ENCODE results near the gene PCBP4. TPM values are rescaled to one million over a fixed set of nuclear protein-coding genes. Genes with fewer than 3 reads are reported as not detected.

Gene PCBP4
- 10 to 100 TPM; 11.3 to 14.3 TPM for total RNA-seq

DNA sequence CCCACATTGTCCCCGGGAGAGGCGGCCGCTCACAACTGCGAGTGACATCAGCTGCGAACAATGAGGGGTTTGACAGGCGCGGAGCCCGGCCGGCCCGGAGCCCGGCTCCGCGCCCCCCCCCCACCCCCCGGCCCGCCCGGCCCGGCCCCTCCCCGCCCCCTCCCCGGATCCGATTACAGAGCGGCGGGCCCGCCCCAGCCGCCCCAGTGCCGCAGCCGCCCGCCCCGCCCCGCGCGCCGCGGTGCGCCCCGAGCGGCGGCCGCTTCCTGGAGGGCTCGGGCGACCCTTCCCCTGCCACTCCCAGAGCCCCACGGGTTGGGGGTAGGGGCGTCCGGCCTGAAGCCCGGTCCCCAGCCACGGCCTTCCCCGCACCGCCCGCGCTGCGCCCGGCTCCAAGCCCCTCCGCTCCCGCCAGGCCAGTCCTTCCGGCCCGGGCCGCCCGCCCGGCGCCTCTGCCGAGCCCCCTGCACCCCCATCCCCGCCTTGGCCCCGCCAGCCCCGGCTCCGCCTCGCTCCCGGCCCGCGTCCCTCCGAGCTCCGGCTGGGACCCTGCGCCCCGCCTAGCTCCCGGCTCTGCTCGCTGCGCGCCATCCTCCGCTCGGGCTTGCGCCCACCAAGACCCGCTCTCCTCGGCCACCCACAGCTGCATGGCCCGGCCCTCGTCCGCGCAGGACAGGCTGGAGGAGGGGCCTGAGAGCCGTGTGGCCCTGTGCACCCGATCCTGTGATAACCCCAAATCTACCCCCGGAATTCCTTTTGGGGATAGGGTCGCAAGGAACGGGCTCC, at the start of gene PCBP4:
TSS of gene PCBP4 (minus strand) at position 71 of the 786 bp plus-strand sequence. CDS start 6,214 bp downstream, outside the sequence.
- Mint-ChIP-seq H3K27ac (peak within 1 kb of the TSS in 1 of 2 donors; percentile 84), H3K9me3 (no peaks in the 10 kb centered on the region), H3K36me3 (no peaks in the 10 kb centered on the region)
- DNase-seq (ENCODE audit: low spot score in 2 of 2) = no peak
- ATAC-seq = peak; percentile 72 to 80

DNA sequence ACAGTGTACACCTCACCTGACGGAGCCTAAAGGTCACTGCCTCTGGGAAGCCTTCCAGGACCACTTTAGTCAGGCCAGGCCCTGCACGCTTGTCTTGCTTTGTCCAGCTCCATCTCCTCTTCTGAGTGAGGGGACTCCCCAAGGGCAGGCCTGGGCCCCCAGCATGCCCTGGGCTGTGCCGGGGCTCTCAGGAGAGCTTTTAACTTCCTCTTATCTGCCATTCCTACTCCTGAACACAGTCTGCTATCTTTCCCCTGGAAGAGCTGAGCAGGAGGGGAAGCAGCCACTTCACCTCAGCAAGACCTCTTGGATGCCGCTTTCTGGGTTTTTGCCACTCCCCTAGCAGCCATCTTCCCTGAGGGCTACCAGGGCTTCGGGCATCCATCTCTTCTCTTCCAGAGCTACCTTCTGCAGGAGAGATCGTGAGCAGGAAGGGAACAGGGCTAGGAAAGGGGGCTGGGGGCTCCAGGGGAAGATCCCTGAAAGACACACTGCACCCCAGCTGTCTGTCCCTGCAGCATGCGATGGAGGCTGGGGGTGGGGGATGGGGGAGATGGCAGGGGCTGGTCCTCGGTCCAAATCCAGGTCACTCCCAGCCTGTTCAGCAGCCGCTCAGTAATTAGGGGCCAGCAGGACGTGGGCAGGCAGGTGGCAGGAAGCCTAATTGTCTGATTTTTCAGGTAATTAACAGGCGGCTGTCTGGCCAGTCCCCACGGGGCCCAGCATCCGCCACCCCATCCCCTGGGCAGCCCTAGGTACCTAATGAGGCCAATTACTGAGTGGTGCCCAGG, 48.4 kb upstream of the PCBP4 start:
- Mint-ChIP-seq H3K36me3 (no peaks in the 10 kb centered on the region), H3K9me3 (no peaks in the 10 kb centered on the region), H3K27ac (peak overlapping the region in 1 of 2 donors; percentile 81)
- ATAC-seq = no peak
- no peak for DNase-seq (ENCODE audit: low spot score in 2 of 2)

DNA sequence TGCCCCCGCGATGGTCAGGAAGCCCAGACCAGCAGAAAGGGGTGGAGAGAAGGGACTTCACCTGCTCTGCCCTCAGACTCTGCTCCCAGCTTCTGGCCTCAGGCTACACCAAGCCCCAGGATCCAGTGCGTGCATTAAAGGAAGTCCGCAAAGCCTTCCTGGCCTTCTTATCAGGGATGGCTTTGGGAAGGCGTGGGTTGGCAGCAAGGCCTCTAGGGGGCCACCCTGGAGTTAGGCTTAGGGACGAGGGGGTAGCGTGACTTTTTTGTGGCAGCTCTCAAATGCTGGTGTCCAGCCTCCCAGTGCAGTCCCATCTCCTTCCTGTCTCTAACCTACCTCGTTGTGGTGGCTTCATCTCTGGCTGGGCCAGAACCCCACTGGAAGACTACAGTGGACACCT, 47.4 kb upstream of the PCBP4 start:
- no peak overlapping the region for H3K27ac Mint-ChIP-seq
- ATAC-seq (no peak), DNase-seq (ENCODE audit: low spot score in 2 of 2) (no peak)
- no peaks in the 10 kb centered on the region for H3K36me3 Mint-ChIP-seq
- H3K9me3 Mint-ChIP-seq = no peaks in the 10 kb centered on the region

DNA sequence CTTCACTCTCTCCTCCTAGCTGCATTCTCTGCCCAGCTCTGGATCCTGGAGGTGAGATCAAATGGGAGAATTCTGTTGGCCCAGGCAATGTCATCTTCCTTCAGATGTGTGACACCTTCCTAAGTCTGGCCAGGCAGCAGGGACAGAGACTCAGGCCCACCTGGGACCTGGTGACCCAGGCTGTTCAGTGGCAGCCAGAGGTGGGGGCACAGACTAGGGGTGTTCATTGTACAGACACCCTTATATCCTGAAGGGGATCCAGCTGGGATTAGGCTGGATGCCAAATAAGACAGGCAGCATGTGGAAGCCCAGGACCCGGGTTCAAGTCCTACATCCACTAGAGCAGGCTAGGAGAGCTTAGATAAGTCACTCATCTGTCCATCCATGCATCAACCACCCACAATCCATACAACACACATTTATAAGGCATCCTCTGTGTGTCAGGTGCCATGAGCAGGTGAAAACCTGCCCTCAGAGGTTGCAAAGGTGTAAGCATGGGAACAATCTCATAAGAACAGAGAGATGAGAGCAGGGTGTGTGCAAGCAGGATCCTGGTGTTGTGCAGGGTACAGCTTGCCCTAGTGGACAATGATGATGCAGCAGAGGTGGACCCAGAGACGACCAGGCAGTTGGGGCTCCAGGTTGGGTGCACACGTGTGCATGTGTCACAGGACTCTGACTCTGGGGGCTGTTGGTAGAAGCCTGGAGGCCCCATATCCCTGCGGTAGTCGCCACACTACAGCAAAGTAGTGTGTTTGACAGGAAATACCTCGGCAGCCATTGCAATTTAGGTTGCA, 46.7 kb upstream of the PCBP4 start:
- no peak for ATAC-seq
- no peaks in the 10 kb centered on the region for H3K9me3 Mint-ChIP-seq
- no peak overlapping the region for H3K27ac Mint-ChIP-seq
- no peaks in the 10 kb centered on the region for H3K36me3 Mint-ChIP-seq
- no peak for DNase-seq (ENCODE audit: low spot score in 2 of 2)

DNA sequence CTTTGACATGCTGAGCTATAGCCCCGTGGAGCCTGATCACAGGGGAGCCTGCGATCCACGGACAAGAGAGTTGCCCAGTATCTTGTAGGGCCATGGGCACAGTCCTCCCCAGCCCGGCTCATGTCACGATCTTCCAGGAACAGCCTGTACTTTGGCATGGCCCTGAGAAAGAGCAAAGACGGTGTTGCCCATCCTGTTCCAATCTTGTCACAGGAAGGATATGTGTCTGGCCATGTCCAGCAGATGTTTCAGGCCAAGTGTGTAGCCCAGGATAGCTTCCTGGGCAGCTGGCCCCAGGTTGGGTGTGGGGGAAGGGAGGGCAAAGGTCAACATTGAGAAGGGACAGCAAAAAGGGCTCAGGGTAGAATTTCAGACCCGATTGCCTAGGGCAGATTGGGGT, 45.4 kb upstream of the PCBP4 start:
- H3K9me3 Mint-ChIP-seq = no peaks in the 10 kb centered on the region
- no peak overlapping the region for H3K27ac Mint-ChIP-seq
- ATAC-seq (no peak), DNase-seq (ENCODE audit: low spot score in 2 of 2) (no peak)
- no peaks in the 10 kb centered on the region for H3K36me3 Mint-ChIP-seq

DNA sequence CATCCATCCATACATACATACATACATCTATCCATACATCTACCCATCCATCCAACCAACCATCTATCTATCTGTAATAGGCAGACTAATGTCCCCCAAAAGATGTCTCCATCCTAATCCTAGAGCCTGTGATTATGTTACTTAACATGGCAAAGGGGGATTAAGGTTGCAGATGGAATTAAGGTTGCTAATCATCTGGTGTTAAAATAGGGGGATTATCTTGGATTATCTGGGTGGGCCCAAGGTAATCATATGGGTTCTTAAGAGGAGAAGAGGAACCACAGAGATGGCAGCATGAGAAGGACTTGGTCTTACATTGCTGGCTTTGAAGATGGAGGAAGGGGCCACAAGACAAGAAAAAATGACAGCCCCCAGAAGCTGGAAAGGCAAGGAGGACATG, 43.2 kb upstream of the PCBP4 start:
- Mint-ChIP-seq H3K9me3 (no peaks in the 10 kb centered on the region), H3K36me3 (no peaks in the 10 kb centered on the region), H3K27ac (no peak overlapping the region)
- ATAC-seq = no peak
- DNase-seq (ENCODE audit: low spot score in 2 of 2) = no peak

DNA sequence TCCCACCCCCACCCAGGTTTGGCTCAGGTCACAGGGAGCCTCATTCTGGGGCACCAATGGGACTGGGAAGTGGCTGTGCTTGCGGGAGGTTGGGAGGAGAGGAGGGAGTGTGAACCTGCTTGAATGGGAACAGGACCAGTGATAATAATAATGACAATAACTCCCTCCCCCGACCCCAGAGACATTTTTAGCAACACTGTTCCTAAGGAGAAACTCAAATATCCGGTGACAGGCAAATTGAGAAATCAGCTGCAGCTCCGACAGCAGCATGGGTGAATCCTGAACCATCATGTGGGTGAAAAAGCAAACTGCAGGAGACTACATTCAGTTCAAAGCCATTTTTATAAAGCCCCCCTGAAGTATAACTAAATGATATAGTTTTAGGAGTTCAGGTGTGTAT, 40.0 kb upstream of the PCBP4 start:
- no peaks in the 10 kb centered on the region for H3K36me3 Mint-ChIP-seq
- no peak for ATAC-seq
- H3K9me3 Mint-ChIP-seq = no peaks in the 10 kb centered on the region
- DNase-seq (ENCODE audit: low spot score in 2 of 2) = no peak
- H3K27ac Mint-ChIP-seq = no peak overlapping the region

DNA sequence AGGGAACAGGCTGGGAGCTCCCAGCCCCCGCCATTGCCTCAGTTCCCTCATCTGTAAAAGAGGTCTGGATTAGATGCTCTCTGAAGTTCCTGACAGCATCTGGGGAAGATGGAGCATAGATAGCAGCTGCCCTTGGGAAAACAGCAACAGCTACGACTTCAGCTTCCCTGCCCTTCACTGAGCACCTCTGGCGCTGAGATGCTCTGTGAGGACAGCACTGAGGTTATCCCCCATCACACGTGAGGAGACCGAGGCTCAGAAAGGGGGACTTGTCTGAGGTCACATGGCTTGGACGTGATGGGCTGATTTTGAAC, 39.5 kb upstream of the PCBP4 start:
- Mint-ChIP-seq H3K9me3 (no peaks in the 10 kb centered on the region), H3K27ac (no peak overlapping the region), H3K36me3 (no peaks in the 10 kb centered on the region)
- DNase-seq (ENCODE audit: low spot score in 2 of 2) = no peak
- ATAC-seq = no peak

DNA sequence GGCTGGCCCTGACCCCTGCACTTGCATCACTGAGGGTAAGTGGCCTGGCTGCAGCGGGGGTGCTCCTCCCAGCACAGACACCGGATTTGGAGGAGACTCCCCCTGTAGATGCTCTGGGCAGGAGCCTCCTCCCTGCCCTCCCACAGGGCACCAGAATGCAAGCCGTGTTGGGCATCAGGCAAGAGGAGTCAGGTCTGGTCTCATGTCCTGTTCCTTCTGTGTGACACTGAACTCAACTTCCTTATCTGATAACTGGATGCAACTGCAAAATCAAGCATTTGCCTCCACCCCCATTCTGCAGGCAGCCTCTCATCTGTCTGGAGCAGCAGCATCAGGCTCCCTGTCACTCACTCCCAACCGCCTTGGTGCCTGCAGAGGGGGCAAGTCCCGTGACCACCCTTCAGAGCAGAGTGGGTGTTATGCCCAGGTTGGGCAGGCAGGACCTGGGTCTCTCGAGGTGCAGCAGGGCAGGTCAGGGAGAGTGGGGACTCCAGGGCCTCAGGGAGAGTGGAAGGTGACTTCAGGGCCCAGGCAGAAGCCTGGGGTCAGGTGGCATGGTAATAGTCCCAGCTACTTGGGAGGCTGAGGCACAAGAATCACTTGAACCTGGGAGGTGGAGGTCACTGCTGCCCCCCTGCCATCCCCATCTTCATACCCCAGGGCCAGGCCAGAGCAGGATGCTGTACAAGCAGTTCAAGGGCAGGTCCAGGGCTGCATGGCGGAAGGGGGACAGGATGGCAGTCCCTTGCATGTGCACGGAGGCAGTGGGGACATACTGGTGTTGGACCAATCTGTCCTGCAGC, 39.0 kb upstream of the PCBP4 start:
- no peak for DNase-seq (ENCODE audit: low spot score in 2 of 2)
- no peaks in the 10 kb centered on the region for H3K9me3 Mint-ChIP-seq
- no peak for ATAC-seq
- peak overlapping the region in 1 of 2 donors; percentile 20 for H3K27ac Mint-ChIP-seq
- no peaks in the 10 kb centered on the region for H3K36me3 Mint-ChIP-seq

DNA sequence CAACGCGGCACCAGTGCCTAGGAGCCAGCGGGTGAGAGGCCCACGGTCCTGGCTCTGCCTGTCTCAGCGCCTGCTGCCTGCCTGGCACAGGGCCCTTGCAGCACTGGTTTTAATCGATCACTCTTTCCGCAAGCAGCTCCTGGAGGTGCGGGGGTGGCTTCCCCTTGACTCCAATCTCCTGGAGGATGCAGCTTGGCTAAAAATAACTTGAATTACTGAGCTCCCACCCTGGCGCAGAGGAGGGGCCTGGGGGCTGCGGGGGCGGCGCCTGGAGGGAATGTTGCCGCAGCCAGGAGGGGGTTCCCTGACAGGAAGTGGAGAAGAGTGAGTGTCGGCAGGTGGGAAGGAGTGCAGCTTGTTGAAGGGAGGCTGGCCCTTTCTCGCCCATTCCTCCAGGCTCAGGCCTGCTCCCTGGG, 38.3 kb upstream of the PCBP4 start:
- ATAC-seq (no peak), DNase-seq (ENCODE audit: low spot score in 2 of 2) (no peak)
- Mint-ChIP-seq H3K27ac (peak overlapping the region in 1 of 2 donors; percentile 20), H3K9me3 (no peaks in the 10 kb centered on the region), H3K36me3 (no peaks in the 10 kb centered on the region)

DNA sequence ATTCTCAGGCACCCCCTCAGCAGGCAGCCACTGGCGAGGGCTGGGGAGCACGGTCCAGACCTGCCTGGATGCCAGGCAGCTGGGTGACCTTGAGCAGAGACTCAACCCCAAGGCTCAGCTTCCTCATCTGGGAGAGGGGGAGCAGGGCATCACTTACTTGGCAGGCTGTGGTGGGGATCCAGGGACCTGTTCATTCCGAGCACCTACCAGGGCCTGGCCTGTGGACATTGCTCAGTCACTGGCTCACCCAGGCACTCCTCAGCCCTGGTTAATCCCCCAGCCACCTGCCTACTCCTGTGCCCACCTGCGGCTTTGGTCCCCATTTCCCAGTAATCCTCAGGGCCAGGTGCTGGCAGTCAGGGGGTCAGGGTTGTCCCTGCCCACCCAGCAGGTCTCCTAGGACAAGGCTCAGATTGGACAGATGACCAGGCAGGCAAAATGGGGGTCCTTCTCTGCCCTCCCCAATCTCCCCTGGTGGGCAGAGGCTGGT, 37.7 kb upstream of the PCBP4 start:
- no peak for ATAC-seq
- no peaks in the 10 kb centered on the region for H3K36me3 Mint-ChIP-seq
- no peaks in the 10 kb centered on the region for H3K9me3 Mint-ChIP-seq
- peak overlapping the region in 1 of 2 donors; percentile 20 for H3K27ac Mint-ChIP-seq
- no peak for DNase-seq (ENCODE audit: low spot score in 2 of 2)

DNA sequence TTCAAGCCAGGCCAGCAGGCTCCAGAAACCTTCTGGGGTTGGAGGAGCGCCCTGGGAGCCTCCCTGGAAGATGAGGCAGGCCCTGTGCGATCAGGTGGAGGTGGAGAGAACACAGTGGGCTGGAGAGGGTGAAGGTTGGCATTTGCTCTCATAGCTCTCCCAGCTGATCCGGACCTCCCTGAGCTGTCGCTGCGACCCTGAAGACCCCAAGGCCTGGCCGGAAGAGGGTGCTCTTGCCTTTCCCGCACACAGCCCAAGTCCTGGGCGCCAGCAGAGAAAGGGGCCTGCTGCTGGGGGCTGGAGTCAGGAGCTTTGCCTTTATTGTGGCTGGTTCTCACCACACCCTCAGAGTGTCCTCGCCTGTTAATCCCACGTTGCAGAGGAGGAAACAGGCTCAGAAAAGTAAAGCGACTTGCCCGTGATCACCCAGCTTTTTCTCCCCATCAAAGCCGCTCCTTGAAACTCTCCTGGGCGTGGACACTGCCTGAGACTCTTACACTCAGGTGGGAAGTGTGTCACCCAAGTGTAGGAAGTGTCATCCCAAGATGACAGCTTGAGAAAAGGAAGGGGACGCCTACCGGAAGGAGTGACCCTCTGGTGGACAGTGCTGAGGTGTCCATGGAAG, 37.0 kb upstream of the PCBP4 start:
- ATAC-seq (no peak), DNase-seq (ENCODE audit: low spot score in 2 of 2) (no peak)
- H3K9me3 Mint-ChIP-seq = no peaks in the 10 kb centered on the region
- H3K27ac Mint-ChIP-seq = no peak overlapping the region
- no peaks in the 10 kb centered on the region for H3K36me3 Mint-ChIP-seq

DNA sequence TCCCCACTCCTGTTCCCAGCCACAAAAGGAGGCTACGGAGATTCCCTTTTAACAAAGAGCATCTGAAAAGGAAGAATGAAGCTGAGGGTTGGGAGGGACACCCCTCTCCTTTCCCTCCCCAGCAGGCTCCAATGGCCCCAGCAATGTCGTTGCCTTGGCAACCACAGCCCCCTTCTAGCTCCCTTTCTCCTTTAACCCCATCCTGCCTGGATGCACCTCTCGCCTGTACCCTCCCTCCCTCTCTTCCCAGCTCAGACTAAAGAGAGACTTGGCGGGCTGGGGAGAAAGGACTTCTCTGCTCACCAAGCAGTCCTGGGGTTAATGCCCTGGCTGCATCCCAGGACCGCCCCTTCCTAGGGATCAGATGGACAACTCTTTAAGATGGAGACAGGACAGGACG, 35.5 kb upstream of the PCBP4 start:
- ATAC-seq = no peak
- no peak for DNase-seq (ENCODE audit: low spot score in 2 of 2)
- no peaks in the 10 kb centered on the region for H3K36me3 Mint-ChIP-seq
- H3K9me3 Mint-ChIP-seq = no peaks in the 10 kb centered on the region
- peak overlapping the region in 1 of 2 donors; percentile 40 for H3K27ac Mint-ChIP-seq

DNA sequence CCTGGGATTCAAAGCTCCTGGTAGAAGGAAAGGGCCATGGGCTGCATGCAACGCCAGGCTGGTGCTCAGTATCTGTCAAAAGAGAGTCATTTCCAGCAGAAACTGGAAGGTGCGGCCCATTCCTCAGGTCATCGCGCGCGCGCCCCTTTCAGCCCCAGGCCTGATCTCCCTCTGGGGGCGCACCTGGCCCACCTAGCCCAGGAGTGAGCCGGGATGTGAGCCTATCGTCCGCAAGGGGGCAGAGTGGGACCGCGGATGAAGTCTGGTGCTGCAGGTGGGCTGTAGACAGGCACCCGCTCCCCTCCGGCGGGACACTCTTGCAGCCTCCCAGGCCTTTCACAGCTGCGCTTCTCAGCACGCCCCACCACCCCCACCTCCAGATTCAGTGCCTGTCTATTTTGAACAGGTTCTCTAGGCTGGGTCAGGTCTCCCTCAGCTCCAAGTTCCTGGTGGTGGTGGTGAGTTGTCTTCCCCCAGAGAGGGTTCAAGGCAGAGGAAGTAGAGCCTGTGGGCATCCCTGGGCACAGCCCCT, 34.3 kb upstream of the PCBP4 start:
- Mint-ChIP-seq H3K9me3 (no peaks in the 10 kb centered on the region), H3K27ac (no peak overlapping the region), H3K36me3 (no peaks in the 10 kb centered on the region)
- DNase-seq (ENCODE audit: low spot score in 2 of 2) = peak; percentile 79 to 91
- ATAC-seq = peak; percentile 98 to 99

DNA sequence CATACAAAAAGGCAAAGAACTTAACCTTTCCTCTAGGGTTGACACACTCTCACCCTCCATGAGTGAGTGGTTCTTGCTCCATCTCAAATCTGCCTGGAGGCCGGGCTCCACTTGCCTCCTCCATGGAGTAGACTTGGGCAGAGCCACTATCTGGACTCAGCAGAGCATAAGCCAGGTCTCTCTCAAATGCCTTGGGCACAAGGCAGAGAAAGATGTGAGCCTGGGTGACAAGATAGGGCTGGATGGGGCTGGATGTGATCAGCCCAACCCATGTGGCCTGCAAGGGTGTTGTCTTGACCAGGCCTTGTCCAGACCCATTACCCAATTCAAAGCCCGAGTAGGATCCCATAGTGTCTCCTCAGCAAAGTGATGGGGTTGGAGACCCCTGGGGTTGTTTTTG, 32.6 kb upstream of the PCBP4 start:
- H3K9me3 Mint-ChIP-seq = no peaks in the 10 kb centered on the region
- H3K27ac Mint-ChIP-seq = no peak overlapping the region
- ATAC-seq = no peak
- no peak for DNase-seq (ENCODE audit: low spot score in 2 of 2)
- H3K36me3 Mint-ChIP-seq = peaks cover 11% of the 10 kb centered on the region in 2 donors

DNA sequence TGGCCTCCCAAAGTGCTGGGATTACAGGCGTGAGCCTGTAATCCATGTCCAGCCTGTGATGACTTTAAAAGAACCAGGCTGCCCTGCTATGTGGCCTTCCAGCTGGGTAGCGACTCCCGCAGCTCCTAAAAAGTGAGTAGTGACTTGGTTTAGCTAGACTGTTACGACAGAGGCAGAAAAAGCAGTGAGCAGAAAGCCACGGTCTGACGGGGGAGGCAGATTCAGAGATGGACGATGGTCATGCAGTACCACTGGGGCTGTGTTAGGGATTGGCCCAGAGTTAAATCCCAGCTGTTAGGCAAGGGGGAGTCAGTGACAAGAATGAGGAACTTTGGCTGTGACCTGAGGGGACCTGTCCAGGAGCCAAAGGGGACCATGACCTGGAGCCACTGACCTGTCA, 31.5 kb upstream of the PCBP4 start:
- Mint-ChIP-seq H3K27ac (no peak overlapping the region), H3K9me3 (no peaks in the 10 kb centered on the region), H3K36me3 (peaks cover 21% of the 10 kb centered on the region in 2 donors)
- no peak for ATAC-seq
- no peak for DNase-seq (ENCODE audit: low spot score in 2 of 2)
